ENCODE measurements around the gene MAP7.
A peak's percentile ranks its signal among the peaks of the same experiment; 100 is the strongest.
"Not testable (repeated sequence)": the region's sequence is repeated elsewhere in the genome, so short reads cannot be mapped to it uniquely, and the experiment has no call there.

The MAP7 gene

DNA sequence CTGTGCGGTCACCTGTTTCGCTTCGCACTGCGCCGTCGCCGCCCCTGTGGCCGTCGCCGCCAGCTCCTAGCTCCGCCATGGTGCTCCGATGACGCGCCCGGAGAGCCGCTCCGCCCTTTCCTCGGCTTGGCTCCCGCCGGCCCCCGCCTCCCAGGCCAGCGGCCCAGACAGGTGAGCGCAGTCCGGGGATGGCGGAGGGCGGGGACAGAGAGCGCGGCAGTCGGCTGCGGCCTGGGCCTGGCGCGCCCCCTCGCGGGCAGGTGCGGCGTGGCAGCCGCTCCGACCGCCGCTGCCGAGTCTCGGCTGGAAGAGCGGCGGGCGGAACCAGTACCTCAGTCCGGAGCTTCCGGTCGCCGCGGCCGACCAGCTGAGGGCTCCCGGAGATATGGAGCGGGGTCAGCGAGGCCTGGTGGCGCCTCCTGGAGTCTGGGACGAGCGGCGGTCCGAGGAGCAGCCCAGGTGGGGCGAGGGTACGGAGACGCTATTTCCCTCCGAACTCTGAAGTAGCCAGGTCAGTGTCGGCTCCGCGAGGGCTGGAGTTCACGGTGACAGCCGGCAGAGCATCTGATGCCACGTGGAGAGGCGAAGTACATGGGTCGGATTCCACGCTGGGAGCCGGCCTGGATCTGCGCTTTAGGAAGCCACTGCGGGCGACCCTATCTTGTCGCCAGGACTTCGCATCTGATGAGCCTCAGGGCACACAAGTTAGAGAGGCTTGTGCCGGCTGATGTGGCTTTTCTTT lies at the start of gene MAP7:
Gene MAP7 (minus strand): TSS at position 93 of the 742 bp plus-strand sequence. CDS start 14 bp downstream, at position 79.
- peak; percentile 44 for DNase-seq

DNA sequence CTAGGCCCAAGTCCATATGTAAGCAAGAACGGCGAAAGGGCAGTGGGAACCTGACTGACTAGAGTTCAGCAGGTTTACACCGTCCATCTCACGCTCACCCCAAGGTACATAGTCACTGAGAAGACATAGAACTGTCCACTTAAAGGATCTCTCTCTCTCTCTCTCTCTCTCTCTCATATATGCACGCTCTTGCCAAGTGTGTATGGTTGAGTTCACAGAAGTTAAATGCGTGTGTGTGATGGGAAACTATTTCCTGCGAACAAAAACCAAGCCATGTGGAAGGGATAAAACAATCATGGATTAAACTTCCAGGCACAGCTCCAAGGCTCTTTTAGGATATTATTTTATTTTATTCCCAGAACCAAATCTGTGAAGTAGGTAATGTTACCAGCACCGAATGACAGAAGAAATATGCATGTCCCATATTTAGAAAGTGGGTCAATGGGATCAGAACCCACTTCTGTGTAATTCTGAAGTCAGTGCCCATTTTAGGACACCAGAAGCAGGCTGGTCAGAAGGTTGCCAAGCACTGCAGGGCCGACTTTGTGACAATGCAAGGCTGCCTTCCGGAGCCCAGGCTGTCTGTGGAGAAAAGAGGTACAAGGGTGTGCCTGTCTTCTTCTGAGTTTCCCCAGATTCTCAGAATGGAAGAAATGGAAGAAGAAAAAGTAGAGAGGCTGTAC lies 49.2 kb upstream of the MAP7 start:
- DNase-seq = no peak

DNA sequence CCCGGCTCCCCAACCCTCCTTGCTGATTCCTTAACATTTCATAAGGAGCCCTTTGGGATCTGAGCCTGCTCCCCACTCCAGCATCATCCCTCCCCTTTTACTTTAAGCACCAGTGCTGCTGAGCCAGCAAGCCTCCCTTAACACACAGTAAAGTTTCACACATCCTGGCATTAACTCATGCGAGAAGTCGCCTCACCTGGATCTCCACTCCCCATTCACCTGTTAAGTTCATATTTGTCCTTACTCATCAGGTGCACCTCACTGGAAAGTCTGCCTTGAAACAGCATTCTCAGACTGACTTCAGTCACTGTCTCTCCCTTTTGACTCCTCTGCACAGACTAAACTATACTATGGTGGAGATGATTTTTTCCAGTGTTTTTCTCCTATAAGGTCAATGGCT lies 47.8 kb upstream of the MAP7 start:
- no peak for DNase-seq

DNA sequence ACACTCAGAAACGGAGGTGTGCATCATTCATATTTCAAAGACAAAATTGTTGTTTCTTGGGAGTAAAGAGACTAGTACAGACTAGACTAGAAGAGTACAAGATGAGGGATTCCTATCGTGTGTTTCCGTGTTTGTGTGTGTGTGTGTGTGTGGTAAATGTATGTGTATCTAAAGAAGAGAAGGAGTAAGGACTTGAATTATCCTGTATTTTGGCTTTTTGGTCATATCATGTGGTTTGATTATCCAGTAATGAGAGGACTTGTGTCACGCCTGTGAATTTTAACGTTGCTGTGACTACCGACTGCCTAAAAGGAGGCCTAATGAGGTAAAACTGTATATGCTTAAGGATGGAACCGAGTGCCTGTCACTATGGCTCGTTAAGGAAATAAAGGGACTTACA lies 44.4 kb upstream of the MAP7 start:
- DNase-seq = no peak

DNA sequence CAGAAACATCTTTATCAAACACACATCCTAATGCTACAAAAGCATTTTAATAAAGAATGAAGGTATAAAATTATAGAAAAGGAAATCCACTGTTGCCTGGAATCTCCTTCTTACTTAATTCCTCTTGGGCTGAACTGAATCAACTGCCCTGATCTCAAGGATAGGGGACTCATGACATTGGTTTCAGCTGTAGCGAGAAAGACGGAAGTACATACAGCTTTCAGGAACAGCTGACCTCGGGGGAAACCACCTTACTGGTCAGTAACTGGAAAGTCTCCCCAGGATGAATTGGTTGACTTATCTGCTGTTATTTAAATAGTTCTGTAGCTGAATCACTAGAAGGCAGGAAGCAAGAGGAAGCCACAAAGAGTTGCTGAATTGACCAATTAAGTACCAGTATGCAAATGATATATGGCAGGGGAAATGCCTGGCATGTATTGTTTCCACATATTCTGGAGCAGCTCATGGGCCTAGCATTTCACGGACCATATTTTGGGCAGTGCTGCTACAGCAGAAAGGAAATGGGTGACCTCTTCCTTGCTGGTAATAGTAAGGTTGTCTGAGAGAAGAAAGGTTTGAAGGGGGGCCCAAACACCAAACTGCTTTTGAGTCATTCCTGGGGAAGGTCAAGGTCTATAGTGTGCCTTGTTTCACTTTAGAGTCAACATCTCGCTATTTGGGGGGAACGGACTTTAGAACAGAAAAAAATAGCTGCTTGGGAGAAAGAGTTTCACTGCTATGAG lies 43.7 kb upstream of the MAP7 start:
- no peak for DNase-seq

DNA sequence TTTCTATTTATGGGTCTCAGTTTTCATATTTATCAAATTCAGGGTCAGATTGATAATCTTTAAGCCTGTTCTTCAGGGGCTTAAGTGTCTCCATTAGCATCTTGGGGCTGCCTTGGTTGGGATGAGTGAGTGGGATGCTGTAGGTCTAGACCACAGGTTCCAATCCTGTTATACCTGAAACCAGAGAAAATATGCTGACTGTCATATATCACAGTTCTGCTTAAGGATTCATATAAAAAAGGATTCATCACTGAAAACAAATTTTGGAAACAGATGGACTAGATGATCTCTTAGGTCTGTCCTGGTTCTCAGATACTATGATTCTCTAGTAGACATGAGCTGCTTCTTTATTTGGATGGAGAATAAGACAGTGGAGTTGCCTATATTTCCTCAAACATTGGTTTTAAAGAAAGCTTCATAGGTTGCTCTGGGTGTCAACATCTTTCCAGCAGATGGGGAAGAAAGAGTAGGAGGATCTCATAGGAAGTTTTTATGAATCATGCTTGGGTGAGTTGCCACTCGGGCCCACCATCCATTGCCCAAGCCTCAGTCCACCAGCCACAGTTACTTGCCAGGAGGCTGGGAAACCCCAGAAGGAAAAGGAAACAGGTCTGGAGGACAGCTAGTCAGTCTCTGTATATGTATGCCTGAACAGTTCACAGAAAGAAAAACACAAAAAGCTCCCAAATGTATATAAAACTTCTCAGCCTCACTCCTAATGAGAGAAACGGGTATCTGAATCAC lies 42.9 kb upstream of the MAP7 start:
- no peak for DNase-seq

DNA sequence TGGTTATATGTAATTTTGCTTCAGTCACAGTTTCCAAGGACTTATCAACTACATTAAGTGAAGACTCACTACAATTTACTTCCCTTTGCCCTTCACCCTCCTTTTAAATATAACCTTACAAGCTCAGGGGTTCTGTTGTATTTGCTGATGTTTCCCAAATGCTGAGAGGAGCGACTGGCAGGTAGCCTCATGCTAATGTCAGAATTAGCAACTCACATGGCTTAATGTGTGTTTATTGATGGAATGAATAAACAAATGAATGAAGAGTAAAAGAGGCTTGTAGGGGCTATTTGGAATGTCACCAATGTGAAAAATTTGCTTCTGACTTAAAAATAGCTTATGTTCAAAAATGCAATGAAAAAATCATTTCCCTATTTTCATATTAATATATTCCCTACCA lies 41.4 kb upstream of the MAP7 start:
- DNase-seq = no peak

DNA sequence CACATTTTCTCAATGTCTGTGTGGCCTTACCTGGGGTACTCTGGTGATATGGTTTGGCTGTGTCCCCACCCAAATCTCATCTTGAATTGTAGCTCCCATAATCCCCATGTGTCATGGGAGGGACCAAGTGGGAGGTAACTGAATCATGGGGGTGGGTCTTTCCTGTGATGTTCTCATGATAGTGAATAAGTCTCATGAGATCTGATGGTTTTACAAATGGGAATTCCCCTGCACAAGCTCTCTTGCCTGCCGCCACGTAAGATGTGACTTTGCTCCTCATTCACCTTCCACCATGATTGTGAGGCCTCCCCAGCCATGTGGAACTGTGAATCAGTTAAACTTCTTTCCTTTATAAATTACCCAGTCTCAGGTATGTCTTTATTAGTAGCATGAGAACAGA lies 40.6 kb upstream of the MAP7 start:
- DNase-seq = not testable (repeated sequence)

DNA sequence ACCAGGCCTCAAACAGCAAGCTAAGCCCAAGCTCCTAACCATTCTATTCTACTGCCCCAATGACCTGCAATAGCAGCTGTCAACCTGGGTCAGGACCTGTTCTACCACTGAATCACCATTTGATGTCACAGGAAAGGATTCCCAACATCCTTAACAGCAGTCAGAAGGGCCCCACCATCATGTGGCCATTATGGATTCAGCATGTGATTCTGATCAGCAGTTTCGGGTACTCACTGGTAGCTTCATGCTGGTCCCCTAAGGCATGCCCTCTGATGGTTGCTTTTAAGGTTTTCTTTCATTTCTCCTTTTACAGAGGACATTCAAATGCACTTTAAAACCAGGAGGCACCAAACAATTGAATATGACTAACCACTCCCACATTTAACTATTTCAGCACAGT lies 37.3 kb upstream of the MAP7 start:
- no peak for DNase-seq

DNA sequence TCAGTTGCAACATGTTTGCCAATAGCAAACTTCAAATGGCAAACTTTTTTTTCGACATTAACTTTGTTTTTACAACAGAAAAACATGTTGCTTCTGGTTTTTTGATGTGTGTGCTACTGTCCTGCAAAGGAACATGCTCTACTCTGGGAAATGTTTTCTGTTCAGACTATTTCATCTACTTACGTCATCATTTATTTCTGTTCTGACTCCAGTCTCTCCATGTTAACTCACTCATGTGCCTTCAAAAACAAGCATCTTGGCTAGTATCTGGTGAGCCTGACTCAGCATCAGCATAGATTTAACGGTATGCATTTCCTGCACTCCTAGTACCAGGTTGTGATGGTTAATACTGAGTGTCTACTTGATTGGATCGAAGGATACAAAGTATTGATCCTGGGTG lies 36.1 kb upstream of the MAP7 start:
- no peak for DNase-seq

DNA sequence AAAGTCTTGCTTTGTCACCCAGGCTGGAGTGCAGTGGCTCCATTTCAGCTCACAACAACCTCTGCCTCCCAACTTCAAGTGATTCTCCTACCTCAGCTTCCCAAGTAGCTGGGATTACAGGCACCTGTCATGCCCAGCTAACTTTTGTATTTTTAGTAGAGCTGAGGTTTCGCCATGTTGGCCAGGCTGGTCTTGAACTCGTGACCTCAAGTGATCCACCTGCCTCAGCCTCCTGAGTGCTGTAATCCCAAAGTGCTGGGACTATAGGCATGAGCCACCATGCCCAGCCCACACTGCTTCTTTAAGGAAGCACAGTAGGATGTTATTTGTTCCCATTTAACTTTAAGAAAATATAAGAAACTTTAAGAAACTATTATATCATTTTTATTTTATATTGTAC lies 35.3 kb upstream of the MAP7 start:
- not testable (repeated sequence) for DNase-seq

DNA sequence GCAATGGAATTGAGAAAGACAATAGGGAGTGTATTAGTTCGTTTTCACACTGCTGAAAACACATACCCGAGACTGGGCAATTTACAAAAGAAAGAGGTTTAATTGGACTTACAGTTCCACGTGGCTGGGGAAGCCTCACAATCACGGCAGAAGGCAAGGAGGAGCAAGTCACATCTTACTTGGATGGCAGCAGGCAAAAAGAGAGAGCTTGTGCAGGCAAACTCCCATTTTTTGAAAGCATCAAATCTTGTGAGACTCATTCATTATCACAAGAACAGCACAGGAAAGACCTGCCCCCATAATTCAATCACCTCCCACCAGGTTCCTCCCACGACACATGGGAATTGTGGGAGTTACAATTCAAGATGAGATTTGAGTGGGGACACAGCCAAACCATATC lies 34.1 kb upstream of the MAP7 start:
- DNase-seq = not testable (repeated sequence)

DNA sequence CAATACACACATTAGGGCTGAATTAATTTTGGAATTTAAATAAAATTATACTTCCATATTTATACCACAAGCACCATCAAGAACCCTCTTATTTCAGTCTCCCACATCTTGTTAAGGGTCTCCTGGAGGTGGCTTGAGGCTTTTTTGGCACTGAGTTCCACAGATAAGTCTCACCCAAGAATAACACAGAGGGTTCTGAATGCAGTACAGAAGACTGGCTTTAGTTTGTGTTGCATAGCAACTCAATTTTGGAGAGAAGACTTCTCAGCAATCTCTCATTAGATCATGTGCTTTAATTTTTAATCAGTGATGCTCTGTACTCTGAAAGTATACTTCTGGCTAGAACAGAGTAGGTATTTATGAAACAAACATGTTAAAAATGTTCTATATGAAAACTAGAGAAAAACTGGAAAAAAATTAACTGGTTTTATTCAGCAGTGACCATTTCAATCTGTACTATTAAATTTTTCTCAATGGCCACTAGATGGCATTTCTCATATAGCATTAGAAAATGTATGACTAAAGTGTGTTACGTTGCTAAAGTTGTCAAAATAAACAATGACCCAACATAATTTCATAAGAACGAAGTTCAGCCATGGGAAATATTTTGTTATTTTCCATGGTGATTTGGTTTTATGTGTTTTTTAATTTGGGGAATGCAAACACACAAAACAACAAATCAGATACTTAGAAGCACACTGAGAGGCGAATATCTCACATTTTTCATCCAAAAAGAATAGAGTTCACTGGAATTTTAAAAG lies 32.7 kb upstream of the MAP7 start:
- DNase-seq = no peak

DNA sequence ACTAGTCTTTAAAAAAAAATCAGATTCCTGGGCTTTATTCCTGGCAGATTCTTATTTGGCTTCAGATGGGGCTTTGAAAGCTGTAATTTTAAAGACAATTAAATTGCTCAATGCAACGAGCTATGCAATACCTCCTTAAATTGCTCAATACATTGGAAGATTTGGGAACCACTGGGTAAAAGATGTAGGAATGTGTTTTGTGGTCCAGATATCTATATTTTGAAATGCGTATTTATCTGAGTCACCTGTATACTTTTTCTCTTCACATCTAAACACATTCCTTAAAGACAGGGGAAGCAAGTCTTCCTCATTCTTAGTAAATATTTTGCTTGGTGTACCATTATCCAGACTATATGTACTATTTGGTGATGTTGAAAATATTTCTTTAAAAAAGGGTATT lies 29.6 kb upstream of the MAP7 start:
- DNase-seq = no peak

DNA sequence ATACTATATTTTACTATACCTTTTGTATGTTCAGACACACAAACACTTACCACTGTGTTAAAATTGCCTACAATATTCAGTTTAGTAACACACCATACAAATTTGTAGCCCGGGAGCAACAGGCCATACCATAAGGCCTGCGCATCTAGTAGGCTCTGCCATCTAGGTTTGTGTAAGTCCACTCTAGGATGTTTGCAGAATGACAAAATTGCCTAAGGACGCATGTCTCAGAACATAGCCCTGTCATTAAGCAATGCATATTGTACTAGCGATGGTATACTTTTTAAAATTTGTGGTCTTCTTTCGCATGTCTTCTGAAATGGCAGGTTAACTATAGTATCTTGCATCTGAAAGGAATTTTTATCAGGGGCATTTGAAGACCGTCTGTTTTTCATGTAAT lies 26.6 kb upstream of the MAP7 start:
- no peak for DNase-seq

DNA sequence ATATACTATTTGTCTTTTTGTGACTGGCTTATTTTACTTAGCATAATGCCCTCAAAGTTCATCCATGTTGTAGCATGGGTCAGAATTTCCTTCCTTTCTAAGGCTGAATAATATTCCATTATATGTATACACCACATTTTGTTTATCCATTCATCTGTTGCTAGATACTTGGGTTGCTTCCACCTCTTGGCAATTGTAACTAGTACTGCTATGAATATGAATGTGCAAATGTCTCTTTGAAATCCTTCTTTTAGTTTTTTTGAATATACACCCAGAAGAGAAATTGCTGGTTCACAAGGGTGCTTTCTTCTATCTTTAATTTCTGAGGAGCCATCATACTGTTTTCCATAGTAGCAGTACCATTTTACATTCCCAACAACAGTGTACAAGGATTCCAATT lies 21.3 kb upstream of the MAP7 start:
- DNase-seq = no peak

DNA sequence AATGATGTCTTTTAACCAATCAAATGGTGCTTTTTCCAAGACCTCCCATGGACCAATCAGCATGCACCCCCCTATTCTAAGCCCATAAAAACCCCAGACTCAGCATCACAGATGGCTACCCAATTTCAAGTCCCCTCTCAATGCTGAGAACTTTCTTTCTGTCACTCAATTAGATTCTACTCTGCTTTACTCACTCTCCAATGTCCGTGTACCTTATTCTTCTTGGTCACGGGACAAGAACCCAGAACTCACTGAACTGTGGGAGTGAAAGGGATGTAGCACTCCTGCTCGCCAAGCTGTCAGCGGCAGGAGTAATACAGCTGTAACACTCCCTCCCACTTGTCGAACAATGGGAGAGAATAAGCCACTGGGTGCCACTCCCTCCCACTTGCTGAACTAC lies 20.8 kb upstream of the MAP7 start:
- DNase-seq = no peak

DNA sequence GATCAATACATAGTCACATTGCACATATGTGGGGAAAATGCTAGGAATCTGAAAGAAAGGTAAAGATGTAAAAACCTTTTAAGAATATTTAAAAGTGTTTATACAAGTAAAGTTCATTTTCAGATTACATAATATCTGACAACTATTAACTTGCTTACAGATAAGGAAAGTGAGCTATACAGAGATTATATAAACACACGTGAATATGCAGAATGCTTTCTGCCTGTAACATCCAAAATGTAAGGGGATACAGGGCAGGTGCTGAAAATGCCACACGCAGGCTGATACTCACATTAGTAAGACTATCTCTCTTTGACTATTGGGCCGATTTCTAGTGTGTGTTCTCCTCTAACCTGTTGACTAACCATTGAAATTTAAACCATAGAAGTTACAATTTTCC lies 17.9 kb upstream of the MAP7 start:
- no peak for DNase-seq

DNA sequence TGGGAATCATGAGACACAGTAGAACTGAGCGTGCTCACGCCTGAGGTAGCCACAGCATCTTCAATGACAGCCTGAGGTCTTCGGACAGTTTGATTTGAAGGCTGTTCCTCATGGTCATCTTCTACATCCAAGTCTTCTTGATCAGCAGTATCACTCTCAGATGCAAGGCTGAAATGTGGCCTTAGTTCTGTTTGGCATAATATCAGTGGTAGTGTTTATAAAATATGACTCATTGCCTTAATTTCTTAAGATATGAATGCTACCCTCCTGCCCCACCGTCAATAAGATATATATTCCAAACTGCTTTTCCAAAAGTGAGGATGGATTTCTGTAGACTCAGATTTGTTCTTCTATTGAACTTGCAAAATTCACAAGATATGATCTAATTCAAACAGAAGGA lies 17.5 kb upstream of the MAP7 start:
- DNase-seq = no peak

DNA sequence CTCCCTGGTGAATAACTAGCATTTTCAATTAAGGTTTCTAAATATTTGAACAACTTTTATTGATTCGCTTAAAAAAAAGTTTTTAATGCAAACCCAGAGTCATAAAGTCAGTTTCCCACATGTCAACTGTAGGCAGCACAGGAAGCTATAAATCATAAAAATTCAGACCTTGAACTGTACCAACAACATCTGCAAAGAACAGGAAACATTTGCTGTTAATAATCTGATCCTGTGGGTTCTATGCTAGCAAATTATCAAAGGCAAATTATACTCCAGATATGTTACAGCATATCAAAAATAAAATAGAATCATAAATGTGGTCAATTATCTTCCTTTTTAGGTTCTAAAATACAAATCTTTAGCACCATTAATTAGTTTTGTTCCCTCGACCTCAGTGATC lies 16.6 kb upstream of the MAP7 start:
- DNase-seq = no peak

DNA sequence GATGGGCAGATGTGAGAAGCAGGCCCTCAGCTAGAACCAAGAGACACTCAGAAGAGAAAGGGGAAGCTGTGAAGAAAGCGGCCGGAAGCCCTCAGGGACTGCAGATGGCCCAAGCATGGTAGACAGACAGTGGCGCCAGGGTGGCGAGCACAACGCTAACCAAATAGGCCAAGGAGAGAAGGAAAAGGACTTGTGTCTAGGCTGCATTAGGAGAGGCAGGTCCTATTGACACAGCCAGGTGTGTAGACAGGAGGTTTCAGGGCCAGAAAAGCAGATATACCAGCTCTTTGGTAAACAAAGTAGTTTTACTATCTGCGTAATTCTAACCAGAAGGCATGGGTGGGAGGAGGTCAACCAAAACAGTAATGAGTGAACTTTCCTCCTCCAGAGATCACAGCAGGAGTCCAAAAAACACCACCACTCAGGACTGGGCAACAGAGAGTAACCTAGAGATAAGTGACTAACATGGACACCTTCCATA lies 15.8 kb upstream of the MAP7 start:
- DNase-seq = no peak

DNA sequence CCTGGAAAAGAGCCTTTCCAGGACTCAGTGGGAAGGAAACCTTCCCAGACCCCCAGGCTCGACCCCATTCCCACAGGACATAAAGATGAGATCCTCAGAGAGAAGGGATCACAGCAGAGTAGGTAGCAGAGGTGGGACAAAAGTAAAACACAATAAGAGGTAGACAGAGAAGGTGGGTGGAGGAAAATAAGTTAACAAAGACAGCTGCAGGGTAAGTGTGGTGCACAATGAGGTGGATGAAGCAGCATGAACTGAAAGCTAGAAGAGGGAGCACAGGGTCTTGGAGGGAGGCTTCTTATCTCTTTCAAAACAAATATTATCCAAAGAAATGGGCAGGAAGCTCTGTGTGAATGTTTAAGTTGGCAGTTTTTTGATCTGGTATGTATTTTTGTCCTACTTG lies 14.0 kb upstream of the MAP7 start:
- DNase-seq = no peak
